Putamen (tissue), 1 donor: ENCODE data around the gene TEX50.
"Not testable (repeated sequence)": the region's sequence is repeated elsewhere in the genome, so short reads cannot be mapped to it uniquely, and the experiment has no call there.

Experiments
- DNase-seq: peaks from one replicate; pipeline ENCODE4 v3.0.0-alpha.2; 2016; ENCODE audit warnings: low spot score

The TEX50 gene, protein sequence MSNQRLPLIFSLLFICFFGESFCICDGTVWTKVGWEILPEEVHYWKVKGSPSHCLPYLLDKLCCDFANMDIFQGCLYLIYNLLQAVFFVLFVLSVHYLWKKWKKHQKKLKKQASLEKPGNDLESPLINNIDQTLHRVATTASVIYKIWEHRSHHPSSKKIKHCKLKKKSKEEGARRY

DNA sequence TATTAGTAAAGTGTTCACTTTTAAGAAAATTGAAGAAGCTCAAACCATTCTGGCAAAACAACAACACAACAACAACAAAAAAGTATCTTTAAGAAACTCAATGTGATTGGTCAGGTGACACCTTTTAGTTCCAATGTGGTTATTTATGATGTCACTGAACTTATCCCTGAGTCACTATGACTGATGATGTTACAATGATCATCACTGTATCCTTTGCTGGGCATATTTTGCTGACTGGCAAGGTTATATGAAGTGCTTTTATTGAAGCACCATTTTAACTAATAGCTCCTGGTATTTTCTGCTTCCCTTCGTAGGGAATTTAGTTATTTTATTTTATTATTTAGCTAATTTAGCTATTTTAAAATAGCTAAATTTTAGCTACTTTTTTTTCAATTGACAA is at the start of gene TEX50:
Gene TEX50 (plus strand): TSS at position 223 of the 400 bp plus-strand sequence. CDS start 184 bp downstream, outside the sequence.
- no peak for DNase-seq

DNA sequence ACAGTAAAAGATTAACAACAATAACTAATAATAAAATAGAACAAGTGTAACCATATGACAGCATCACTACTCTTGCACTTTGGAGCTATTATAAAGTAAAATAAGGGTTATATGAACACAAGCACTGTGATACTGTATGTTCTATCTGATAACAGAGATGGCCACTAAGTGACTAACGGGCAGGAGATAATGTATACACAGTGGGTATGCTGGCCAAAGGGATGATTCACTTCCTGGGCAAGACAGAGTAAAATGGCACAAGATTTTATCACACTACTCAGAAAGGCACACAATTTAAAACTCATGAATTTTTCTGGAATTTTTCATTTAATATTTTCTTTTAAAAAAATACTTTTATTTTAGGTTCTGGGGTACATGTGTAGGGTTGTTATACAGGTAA is 44.6 kb upstream of the TEX50 start:
- DNase-seq = no peak

DNA sequence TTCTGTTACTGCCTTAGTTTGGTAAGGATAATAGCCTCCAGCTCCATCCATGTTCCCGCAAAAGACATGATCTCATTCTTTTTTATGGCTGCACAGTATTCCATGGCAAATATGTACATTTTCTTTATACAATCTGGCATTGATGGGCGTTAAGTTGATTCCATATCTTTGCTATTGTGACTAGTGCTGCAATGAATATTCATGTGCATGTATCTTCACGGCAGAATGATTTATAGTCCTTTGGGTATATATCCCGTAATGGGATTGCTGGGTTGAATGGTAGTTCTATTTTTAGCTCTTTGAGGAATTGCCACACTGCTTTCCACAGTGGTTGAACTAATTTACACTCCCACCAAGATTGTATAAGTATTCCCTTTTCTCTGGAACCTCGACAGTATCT is 44.0 kb upstream of the TEX50 start:
- DNase-seq = not testable (repeated sequence)

DNA sequence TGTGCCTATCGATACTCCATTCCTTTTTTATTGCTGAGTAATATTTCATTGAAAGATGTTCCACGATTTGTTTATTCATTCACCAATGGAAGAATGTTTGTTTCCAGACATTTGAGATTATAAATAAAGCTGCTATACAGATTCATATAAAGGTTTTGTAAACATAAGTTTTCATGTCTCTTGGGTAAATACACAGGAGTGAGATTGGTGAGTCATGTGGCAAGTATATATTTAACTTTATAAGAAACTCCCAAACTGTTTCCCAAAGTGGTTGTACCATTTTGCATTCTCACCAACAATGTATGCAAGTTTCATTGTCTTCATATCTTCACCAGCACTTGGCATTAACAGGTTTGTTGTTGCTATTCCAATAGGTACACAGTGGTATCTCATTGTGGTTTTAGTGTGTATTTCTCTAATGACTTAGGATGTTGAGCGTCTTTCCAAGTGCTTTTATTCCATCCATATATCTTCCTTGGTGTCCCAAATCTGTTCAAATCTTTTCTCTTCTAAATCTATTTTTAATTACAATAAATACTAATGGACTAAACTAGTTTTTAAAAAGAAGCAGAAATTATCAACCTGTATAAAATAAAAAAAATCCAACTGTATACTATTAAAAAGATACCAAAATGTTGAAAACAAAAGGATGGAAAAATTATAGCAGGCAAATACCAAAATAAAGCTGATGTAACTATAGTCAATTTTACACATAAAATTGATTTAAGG is 38.9 kb upstream of the TEX50 start:
- no peak for DNase-seq

DNA sequence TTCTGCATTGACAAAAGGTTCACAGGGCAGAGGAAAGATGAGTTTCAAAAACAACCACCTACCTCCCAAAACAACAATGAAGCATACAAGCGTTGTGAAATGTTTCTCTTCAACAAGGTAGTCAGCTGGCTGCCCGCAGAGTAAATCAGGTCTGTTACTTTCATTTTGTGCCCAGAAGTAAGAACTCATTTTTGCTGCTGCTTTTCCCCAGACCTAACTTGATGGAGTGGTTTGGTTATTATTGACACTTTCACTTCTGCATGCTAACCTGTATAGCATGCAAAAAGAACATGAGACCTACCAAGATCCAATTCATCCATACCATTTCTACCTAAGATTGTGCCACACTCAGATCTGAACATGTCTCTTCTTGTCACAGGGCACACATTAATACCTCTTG is 33.5 kb upstream of the TEX50 start:
- DNase-seq = no peak

DNA sequence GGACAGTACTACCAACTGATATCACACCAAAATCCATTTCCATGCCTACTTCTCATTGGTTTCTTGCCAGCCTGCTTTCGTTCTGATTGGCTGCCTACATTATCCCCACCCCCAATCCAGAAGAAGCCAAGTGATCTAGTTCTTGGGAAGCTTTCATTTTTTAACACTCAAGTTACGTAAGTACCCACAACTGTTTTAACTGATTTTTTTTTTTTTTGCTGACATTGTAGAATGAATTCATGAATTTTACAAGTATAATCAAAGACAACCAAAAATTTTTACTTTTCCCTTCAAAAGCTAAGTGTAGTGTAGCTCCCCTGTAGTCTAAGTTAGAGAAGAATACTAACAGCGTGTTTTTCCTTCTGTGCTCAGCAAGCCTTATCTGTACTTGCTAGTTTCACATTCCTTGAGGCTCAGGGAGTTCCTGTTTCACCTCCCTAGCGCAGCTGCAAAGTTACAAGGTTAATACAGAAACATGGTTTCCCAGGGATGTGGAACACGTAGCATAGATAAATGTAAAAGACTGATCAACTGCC is 32.0 kb upstream of the TEX50 start, which contains the start of gene SLC9C2:
Gene SLC9C2 (minus strand): TSS at position 17 of the 536 bp plus-strand sequence. CDS start 1,296 bp downstream, outside the sequence.
- DNase-seq = peak; percentile 2

DNA sequence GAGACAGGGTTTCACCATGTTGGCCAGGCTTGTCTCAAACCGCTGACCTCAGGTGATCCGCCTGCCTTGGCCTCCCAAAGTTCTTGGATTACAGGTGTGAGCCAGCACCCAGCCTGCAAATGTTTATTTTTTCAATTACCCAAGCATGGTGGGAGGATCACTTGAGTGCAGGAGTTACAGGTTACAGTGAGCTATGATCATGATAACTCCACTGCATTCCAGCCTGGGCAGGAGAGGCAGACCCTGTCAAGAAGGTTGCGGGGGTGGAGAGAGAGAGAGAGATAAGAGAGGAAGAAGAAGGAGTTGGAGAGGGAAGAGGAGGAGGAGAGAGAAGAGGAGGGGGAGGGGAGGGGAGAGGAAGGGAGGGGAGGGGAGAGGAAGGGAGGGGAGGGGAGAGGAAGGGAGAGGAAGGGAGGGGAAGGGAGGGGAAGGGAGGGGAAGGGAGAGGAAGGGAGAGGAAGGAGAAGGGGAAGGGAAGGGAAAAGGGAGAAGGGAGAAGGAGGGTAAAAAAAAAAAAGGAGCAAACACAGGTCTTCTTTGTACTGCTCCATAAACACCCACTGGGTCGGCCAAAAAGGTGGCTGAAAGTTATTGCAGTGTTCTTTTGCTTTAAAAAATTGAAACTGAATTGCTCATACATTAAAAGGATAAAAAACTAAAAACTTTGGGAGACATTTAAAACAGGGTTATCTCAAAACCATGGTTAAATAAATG is 26.5 kb upstream of the TEX50 start:
- DNase-seq = no peak

DNA sequence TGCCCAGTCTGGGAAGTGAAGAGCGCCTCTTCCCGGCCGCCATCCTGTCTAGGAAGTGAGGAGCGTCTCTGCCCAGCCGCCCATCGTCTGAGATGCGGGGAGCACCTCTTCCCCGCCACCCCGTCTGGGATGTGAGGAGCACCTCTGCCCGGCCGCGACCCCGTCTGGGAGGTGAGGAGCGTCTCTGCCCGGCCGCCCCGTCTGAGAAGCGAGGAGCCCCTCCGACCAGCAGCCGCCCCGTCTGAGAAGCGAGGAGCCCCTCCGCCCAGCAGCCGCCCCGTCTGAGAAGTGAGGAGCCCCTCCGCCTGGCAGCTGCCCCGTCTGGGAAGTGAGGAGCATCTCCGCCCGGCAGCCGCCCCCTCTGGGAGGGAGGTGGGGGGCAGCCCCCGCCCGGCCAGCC is 22.1 kb upstream of the TEX50 start:
- DNase-seq = not testable (repeated sequence)

DNA sequence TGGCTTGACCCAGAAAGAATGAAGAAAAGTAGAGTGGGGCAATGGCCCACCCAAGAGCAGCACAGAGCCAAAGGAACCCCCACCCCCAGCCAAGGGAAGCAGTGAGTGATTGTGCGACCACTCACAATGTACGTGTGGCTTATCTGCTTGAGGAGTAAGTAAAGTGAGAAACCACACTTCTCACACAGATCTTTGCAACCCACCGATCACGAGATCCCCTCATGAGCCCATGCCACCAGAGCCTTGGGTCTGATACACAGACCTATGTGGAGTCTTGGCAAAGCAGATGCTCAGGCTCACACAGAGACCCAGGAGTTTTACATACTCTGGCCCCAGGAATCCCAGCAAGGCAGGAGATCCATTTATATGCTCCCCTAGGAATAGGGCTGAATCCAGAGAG is 18.3 kb upstream of the TEX50 start:
- no peak for DNase-seq

DNA sequence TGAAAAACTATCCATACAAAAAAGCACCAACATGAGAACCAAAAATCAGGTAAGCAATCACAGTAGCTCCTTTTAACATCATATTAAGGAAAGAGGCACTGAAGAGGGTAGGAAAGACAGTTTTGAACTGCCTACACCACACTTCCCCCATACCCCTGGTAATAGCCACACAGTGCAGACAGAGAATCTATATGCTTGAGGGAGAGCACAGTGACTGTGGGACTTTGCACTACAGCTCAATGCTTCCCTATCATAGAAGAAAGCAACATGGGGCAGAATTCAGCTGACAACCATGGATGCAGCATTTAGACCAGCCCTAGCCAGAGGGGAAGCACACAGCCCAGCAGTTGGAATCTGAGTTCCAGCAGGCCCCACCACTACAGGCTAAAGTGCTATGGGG is 7.9 kb upstream of the TEX50 start:
- DNase-seq = no peak

DNA sequence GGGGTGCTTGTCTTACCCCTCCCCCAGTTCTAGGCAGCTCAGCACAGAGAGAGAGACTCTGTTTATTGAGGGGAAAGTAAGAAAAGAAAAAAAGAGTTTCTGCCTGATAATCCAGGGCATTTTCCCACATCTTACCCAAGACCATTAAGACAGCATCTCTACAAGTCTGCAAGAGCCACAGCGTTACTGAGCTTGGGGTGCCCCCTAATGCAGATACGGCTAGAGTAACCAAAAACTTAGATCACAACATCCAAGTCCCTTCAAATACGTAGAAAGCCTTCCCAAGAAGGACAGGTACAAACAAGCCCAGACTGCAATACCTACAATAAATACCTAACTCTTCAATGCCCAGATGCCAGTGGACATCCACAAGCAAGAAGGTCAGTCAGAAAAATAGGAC is 6.2 kb upstream of the TEX50 start:
- no peak for DNase-seq

DNA sequence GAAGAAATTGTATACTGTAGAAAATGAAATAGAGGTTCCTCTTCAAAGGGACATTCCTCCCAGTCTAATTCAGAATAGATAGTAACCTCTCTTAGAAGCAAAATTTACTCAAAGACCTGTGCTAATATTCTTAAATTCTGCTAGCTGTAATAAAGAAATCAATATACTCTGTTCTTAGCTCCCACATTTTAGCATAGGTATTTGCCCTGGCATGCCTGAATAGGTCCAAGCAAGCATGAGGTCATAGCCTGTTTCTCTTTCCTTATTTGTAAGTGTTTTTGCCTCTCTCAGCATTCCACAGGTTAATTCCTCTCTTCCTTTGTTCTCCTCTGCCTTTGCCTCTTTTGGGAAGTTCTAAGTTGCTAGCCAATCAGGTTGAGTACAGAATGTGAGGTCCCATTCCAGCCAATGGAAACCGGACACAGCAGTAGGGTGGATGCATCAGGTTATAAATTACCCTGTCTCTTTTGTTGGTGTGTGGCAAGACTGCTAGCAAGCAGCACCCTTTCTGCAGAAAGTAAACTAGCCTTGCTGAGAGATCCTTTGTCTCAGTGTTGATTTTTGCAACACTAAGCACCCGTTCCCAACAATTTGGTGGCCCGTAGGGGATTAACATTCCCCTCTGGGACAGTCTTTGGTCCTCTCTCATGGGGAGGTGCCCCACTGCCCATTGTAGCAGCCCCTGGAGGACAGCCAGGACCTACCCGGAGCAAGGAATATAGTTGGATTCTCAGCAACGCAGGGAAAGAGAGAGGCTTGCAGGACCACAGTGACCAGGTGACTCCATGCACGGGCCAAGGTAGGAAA is 2.3 kb downstream of the TEX50 start:
- DNase-seq = not testable (repeated sequence)

DNA sequence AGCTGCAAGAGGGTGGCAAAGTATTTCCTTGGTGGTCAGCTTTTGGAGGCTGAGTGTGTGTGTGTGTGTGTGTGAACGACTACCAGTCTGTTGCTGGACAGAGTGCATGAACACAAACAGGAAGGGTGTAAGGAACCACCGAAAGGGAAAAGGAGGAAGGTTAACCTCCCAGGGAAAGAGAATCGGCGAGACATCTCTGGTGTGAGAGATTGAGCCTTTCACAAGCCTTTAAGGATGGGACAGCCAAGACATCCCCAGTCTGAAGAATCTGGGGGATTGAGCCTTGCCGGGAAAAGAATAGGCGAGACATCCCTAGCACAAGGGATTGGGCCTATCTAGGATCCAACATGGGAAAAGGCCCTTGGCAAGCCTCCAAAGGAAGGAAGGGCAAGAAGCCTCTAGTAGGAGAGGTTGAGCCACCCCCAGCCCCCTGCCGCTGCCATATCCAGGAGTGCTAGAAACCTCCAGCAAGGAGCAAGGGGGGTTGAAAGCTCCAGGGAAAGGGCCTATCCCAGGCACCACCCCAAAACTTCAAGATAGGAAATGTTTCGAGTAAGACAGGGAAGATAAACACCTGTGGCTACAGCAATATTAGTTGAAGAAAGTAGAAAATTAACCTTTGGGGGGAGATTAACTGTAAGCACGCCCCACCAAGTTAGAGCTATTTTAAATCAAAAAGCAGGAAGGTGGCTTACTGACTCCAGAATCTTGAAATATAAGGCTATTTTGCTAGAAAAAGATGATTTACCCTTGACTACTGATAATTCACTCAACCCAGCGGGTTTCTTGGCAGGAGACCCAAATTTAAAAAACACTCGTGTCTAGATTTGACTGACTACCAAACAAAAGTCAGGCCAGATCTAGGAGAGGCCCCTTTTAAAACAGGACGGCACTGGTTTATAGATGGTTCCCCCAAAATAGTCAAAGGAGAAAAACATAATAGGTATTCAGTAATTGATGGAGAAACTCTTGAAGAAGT is 3.2 kb downstream of the TEX50 start:
- no peak for DNase-seq

DNA sequence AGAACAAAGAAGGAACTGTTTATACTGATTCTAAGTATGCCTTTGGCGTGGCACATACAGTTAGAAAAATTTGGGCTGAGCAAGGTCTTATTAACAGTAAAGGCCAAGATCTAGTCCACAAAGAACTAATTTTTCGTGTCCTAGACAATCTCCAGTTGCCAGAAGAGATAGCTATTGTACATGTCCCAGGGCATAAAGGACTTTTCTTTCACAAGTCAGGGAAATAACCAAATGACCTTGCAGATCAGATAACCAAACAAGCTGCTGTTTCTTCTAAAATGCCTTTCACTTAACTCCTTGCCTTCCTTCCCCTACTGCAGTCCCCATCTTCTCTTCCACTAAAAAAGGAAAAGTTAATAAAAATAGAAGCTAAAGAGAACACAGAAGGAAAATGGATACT is 4.0 kb downstream of the TEX50 start:
- DNase-seq = no peak

DNA sequence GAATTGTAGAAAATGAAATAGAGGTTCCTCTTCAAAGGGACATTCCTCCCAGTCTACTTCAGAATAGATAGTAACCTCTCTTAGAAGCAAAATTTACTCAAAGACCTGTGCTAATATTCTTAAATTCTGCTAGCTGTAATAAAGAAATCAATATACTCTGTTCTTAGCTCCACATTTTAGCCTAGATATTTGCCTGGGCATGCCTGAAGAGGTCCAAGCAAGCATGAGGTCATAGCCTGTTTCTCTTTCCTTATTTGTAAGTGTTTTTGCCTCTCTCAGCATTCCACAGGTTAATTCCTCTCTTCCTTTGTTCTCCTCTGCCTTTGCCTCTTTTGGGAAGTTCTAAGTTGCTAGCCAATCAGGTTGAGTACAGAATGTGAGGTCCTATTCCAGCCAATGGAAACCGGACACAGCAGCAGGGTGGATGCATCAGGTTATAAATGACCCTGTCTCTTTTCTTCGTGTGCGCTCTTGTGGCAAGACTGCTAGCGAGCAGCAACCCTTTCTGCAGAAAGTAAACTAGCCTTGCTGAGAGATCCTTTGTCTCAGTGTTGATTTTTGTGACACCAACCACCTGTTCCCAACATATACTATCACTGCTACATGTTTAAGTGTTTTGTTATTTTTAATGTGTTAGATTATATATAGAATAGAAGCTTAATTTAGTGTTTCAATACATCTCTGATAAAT is 7.5 kb downstream of the TEX50 start:
- not testable (repeated sequence) for DNase-seq

DNA sequence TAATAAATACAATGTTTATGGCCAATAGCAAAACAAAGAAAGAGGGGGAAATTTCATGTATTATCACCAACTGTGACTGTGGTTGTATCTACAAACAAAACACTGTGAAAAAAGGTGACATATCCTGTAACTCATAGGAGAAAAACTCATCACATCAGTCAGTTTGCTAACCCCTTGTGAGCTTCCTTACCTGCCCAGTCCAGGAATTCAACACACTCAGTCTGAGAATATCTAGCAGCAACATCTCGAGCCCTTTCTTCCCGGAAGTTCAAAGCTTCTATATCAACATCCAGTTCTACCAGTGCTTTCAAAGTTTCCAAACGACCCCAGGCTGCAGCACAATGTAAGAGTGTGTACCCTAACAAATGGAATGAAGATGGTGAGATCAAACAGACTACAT is 11.5 kb downstream of the TEX50 start:
- DNase-seq = no peak

DNA sequence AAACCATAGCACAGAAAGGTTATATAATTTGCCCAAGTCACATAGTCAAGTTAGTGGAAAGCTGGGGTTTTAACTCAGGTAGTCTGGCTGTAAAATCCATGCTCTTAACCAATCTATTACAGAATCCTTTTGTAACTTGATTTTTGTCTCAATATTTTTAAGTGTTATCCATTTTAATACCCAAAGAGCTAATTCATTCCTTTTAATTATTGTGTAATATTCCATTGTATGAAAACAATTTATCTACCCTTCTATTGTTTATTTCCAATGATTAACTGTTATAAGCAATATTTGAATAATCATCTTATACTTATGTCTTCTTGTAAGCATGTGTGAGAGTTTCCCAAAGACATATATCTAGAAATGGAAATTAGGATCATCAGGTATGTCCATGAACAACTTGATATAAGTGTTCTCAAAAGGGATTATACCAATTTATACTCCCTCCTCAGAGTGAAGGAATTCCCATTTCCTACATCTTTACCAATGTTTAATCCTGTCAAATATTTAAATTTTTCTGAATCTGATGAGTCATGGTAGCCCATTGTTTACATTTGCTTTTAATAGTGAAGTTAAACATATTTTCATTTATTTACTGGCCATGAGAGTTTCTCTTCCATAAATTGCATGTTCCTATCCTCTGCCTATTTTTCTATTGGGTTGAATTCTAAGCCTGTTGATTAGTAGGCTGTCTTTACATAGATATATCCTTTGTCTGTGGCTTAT is 13.9 kb downstream of the TEX50 start:
- DNase-seq = no peak

DNA sequence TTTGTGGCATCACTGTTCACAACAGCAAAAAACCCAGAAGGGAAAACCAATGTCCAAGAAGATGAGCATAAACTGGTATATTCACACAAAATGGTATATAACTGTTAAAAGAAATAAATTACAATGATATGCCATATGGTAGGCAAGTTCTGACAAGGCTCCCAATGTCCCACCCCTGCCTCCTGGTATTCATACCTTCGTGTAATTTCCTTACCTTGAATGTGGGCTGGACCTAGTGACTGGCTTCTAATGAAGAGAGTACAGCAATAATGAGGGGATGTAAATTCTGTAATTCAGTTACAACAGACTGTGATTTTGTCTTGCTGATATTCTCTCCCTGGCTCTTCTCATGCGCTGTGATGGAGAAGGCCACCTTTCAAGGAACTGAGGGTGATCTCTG is 25.2 kb downstream of the TEX50 start:
- DNase-seq = no peak

DNA sequence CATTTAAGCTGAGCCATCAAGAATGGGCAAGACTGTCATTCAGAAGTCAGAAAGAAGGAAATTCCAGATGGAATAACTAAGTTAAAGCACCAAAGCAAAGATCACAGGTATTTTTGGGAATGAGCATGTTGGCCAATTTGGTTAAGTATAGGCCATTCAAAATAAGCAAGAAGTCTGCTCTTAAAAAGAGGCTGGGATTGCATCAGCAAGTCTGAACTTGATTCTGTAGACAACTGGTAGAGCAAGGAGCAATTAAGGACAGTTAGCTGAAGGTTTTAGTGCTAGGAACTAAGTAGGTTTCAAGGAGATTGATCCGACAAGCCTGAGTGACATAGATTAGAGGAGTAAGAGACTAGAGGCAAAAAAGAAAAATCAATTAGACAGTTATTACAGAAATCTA is 26.1 kb downstream of the TEX50 start:
- DNase-seq = no peak

DNA sequence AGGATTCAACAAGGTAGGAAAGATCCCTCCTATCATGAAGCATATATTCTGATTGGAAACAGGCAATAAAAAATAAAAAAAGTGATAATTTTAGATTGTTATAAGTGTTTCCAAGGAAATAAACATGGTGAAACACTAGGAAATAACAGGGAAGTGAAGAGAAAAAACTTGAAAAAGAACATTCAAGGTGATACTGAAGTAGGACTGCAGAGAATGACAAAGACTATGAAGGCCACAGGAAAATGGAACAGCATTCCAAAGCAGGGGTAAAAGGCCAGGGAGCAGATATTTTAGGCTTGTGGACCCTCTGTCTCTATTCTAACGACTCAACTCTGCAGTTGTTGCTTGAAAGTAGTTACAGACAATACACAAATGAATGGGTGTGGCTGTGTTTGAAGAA is 26.6 kb downstream of the TEX50 start:
- no peak for DNase-seq
